Head of caudate nucleus (tissue), 42 donors: ENCODE results near the gene WSCD2.
A peak's percentile ranks its signal among the peaks of the same experiment; 100 is the strongest.

Experiments
- DNase-seq, 42 donors: peaks; one replicate each; pipeline versions ENCODE4 v3.0.0 to v3.0.0-alpha.2; 2020 to 2021; ENCODE audit warnings: mixed read lengths in 7 of 42
- intact Hi-C: fragments of 100-400 bp; cut with DNase I; formaldehyde crosslinking; loops from one replicate; pipeline ENCODE4 v1.15.0; 2022

The WSCD2 gene

DNA sequence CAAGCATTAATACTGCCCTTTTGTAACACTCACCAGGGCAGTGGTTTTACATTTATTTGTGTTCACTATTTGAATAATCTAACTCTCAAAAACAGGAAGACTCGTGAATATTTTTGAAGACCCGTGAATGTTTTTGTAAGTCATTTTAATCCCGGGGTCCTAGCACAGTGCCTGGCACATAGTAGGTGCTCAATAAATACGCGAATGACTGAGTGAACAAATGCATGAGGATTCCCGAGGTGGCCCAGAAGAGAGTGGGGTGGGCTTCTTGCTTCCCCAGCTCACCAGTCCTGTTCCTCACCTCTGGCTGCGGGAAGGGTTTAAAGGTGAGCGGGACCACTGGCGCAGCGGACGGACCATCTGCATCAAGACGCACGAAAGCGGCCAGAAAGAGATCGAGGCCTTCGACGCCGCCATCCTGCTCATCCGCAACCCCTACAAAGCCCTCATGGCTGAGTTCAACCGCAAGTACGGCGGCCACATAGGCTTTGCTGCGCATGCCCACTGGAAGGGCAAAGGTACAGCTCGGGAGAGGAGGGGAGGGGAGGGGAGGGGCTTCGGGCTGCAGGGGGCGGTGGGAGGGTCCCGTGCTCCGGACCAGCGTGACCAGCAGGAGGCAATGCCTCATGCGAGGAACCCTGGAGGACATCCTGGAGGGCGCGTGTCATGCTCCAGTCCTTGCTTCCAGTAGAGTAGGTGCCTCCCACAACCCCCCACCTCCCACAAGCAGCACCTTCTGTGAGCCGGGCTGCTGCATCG is 111.1 kb downstream of the WSCD2 start:
- peak in 1 of 42 donors; percentile 27 for DNase-seq
- intact Hi-C loops, result loop anchor here (10.0 kb wide), 1 partner anchor 215 kb away; no protein-coding TSS in a partner anchor

DNA sequence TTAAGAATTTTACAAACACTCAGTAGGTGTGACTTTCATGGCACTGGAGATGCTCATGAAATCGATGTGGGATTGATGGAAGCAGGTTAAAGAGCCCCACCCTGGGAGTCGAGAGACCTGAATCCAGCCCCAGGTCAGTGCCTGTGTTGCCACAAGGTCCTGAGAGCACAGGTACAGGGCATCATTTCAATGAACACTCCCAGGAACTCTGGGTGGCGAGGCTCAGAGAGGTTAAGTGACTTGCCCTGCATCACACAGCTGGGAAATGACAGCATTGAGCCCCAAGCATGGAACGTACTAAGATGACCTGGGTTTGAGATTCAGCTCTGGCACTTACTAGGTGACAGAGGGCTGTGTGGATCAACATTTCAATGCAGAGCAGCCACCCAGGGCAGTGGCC is 111.8 kb downstream of the WSCD2 start:
- intact Hi-C loops, result loop anchor here (10.0 kb wide), 1 partner anchor 214 kb away; no protein-coding TSS in a partner anchor
- DNase-seq, result peak in 1 of 42 donors; percentile 7

DNA sequence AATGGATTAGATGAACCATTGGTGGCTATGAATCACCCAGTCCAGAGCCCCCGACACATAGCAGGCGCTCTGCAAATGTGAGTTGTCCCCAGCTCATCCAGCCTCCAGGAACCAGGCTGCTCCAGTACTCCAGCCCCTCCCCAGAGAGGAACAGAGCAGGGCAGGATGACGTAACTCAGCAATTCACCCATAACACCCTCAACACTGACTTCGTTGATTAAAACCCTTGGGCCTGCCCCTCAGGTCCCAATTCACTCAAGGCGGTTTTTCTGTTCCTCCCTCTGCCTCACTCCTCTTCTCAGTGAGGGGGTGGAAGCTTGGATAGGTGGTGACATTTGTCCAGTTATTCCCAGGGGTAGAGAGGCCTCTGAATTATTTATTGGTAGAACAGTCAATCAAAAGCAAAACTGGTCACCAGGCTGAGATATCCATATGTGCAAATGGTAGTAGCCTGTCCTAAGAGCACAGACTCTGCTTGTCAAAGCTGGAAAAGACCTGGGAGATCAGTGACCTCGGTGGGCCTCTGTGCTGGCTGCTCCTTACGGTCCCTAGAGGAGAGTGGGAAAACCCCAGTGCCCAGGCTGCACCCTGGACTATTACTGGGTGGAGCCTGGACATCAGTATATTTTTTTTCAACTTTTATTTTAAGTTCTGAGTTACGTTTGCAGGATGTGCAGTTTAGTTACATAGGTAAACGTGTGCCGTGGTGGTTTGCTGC is 113.1 kb downstream of the WSCD2 start:
- DNase-seq, result peak in 18 of 42 donors; percentile 16 to 73 (median 42)
- intact Hi-C loops, result loop anchor here (10.0 kb wide), 1 partner anchor 213 kb away; no protein-coding TSS in a partner anchor

DNA sequence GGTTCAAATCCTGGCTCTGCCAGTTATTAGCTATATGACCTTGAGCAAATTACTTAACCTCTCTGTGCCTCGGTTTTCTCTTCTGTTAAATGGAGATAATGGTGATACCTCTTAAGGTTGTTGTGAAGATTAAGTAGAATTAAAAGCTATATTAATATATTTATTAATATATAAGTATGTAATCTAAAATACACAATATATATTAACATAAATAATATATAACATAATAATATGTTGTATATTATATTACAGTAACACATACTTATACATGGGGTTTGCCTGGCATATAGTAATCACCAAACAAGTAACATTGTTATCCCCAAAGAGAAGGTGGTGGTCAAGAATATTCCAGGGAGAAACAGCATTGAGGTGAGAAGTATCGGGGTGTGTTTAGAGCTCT is 118.0 kb downstream of the WSCD2 start:
- DNase-seq, result no peak
- intact Hi-C loops, result loop anchor here (10.0 kb wide), 1 partner anchor 208 kb away; no protein-coding TSS in a partner anchor

DNA sequence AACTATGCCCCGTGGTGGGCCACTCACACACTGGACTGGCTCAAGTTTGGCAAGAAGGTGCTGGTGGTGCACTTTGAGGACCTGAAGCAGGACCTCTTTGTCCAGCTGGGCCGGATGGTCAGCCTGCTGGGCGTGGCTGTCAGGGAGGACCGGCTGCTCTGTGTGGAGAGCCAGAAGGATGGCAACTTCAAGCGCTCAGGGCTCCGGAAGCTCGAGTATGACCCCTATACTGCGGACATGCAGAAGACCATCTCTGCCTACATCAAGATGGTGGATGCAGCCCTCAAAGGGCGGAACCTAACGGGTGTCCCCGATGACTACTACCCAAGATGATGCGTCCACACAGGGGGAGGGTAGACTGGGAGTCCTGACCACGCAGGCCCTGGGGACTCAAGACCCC is 118.9 kb downstream of the WSCD2 start:
- no peak for DNase-seq
- intact Hi-C loops, result loop anchor here (10.0 kb wide), 1 partner anchor 207 kb away; no protein-coding TSS in a partner anchor

DNA sequence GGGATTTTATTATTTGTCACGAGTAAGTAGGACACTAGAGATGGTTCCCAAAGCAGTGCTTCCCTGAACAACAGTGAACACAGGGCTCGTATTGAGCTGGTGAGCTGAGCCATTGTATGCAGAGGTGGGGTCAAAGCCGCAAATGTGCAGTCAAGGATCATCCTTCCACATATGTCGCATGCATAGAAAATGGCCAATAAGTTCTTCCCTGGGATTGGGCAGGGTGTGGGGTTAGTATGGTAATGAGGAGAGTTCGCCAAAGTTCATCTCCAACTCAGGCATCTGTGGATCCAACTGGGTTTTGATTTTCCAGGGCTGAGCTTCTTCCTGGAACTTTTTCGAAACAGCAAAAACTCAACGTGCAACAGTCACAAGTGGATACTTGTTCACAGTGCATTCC is 123.4 kb downstream of the WSCD2 start:
- intact Hi-C loops, result no loop called here
- DNase-seq, result no peak

DNA sequence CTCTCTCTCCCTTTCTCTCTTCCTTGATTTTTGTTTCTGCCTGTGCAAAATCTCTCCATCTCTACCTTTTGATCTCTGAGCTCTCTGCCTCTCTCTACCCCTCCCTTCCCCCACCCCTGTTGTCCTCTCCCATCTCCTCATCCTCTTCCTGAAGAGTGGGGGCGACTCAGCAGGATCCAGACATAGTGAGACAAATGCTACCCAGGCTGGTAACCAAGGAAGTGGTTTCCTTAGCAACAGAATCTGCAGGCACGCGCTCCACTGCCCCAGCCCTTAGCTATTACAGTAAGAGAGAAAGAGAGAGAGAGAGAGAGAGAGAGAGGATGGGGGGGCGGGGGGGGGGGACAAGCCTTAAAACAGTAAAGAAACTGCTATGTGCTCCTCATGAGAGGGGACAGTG is 124.5 kb downstream of the WSCD2 start:
- peak; percentile 33 to 91 (median 67) for DNase-seq
- intact Hi-C loops, result no loop called here

DNA sequence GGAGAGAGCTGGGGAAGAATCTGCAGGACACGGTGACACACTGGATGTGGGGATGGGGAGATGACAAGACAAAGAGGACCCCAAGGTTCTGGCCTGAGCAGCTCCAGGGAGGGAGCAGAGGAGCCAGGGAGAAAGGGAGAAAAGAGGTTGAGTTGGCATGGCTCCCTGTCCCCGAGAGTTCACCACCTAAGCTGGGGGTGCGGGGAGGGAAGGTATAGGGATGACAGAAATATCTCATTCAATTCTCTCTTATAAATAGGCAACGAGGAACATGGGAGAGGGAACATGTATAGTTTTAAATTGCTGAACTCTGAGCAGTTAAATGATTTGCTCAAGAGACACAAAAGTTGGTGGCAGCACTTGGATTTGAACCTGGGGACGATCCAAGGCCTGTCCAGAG is 124.9 kb downstream of the WSCD2 start:
- DNase-seq, result peak in 22 of 42 donors; percentile 20 to 69 (median 38)
- intact Hi-C loops, result no loop called here

DNA sequence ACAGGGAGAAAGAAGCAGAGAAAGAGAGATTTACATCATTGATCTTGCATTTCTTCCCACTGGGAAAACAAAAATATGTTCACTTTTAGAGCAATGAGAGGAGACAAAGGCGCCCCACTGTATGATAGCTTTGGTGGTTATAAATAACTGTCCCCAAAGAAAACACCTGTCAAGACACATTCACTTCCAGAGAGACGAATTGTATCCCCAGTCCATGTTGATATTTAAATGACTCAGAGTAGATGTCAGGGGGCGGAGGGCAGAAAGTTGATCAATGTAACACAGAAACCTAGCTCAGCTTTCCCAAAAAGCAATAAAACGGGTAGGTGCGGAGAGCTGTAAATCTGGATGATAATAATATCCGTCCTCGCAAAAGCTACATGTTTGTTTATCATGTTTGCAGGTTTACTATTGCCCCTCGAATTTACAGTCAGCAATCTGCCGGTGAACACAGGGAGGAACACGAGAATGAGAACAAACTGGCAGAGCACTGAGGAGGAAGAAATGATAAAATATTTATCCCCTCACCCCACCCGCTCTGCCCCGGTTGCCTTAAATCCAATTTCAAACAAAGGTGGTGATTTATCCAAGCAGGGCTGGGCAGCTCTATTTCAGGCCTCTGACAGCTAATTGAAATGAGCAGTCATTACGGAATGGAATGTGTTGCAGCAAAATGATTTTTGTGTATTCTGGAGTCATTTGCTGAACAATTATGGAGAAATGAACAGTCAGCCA is 125.6 kb downstream of the WSCD2 start:
- intact Hi-C loops, result no loop called here
- DNase-seq, result peak in 1 of 42 donors; percentile 39

DNA sequence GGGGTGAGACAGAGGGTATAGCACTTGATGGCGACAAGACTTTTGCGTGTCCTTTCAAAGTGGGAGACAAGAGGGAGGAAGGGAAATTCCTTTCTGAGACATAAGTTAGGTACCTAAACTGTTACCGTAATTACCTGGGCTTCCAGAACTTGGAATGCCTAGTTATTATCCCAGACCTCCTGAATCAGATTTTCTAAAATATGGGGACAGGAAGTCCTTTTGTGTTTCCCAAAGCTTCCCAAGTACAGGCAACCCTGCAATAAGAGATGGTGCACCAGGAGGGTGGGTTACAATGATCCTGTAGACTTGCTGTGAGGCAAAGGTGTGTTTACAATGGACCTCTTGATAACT is 126.1 kb downstream of the WSCD2 start:
- DNase-seq, result no peak
- intact Hi-C loops, result no loop called here

DNA sequence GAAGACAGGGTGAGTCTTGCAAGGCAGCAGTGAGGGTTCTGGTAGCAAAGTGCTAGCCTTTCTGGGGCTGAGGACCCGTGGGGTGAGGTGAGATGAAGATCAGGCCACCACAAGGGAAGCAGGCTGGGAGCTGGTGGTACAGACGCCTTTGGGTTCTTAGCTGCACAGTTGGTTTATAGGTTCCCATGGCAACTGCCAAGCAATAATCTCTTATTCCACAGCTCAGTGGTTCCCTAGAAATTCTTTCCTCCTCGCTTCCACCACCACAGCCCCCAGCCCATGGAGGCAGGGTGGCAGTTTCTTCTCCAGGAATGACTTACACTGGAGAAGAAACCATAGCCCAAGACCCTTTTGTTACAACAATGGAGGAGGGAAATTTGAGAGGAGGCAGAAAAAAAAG is 127.9 kb downstream of the WSCD2 start:
- intact Hi-C loops, result no loop called here
- DNase-seq, result peak in 9 of 42 donors; percentile 18 to 67 (median 30)

DNA sequence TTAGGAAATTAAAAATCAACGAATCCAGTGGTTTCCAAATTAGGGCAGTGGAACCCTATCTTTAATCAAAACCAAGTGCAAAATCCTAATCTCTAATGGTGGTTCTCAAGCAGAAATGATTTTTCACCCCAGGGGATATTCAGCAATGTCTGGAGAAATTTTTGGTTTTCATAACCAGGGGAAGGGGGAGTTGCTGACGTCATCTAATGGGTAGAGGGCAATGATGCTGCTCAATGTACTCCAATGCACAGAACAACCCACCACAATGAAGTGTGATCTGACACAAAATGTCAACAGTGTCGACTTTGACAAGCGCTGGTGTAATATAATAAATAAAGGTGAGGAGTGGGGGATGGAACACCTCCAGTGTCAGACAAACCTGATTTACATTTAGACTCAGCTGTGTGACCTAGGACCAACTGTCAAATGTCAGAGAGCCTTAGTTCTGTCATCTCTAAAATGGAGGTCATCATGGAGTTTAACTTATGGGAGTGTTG is 128.6 kb downstream of the WSCD2 start:
- DNase-seq, result no peak

DNA sequence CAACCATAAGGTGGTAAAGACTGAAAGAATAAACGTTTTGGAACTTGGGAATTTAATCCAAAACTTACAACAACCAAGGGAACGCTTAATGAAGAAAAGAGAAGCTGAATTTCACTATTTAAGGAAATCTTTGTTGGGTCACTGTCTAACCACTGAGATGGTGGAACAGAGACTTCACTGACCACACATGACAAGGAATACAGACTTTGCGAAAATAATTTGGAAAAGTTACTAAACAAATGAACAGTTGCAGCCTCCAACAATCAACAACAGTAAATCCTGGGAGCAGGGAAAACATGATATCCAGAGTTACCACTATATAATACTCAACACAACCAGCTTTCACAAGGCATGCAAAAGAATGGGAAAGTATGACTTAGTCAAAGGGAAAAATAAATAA is 131.0 kb downstream of the WSCD2 start:
- DNase-seq, result no peak
- intact Hi-C loops, result no loop called here

More for the DNA sequence above, 128.6 kb downstream of the WSCD2 start:
- intact Hi-C loops, result no loop called here

DNA sequence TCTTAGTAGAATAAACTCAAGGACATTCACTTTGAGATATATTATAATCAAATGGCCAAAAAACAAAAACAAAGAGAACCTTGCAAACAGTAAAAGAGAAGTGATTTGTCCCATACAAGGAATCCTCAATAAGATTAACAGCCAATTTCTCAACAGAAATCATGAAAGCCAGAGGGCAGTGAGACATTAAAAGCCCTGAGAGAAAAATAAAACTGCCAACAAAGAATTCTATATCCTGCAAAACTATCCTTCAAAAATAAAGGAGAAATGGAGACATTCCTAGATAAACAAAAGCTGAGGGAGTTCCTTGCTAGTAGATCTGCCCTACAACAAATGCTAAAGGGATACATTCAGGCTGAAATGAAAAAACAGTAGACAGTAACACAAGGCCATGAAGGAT is 131.9 kb downstream of the WSCD2 start:
- no peak for DNase-seq
- intact Hi-C loops, result no loop called here

DNA sequence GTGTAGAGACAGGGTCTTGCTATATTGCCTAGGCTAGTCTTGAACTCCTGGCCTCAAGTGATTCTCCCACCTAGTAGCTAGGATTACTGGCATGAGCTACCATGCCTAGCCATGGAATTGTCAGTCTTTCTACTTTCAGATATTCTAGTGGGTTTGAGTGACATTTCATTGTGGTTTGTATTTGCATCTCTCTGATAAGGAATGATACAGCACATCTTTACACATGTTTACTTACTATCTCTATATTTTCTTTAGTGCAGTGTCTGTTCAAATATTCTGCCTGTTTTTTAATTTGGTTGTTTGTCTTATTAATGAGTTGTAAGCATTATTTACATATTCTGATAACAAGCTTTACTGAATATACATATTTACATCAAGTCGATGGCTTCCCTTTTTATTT is 136.4 kb downstream of the WSCD2 start:
- no peak for DNase-seq
- intact Hi-C loops, result no loop called here

DNA sequence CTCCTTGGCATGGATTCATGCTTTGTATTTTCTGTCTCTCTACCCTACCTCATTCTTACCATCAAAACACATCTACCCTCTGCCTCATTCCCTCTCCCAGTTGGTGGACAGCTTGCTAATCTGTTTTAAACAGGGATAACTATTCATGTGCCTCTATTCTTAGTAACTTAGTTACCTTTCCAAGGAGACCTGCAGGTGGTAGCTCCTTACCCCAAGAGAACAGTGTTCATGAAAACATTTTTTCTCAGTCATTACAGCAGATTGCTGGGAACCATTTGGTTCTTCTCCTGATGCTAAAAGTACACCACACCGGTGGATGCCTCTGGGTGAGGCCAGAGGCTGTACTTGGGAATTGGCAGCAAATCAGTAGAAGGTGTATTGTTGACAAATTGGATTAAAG is 137.0 kb downstream of the WSCD2 start:
- intact Hi-C loops, result no loop called here
- no peak for DNase-seq

DNA sequence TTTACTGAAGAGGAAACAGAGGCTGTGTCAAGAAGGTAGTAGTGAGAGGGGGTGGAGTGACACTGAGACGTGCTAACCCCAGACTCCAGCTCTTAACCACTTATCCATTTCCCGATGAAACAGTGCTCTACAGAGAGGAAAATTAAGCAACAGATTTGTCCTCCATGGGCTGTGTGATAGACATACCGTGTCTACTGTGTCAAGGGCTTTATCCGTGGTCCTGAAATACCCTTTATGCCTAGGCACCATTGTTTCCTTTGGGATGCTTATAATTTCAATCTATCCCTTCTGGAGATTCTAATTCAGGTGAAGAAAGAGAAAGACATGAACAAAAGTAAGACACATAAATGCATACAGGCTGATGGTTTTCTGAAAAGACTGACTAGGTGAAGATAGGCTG is 138.4 kb downstream of the WSCD2 start:
- no peak for DNase-seq
- intact Hi-C loops, result no loop called here

DNA sequence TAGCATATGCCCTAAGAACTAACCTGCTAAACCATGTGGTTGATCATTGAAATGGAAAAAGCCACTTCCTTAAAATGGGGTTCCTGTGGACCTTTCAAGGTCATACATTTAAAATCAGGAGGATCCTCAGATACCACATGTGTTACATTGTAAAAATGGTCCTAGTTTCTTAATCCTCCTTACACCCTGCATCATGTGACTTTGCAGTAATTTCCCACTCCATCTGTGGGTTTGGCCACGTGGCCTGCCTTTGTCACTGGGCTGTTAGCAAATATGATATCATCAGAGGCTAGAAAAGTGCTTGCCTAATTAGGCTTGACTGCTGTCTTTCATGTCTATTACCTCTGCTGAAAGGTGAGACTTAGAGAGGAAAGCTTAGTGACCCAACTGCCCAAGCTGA is 139.3 kb downstream of the WSCD2 start:
- no peak for DNase-seq
- intact Hi-C loops, result no loop called here

DNA sequence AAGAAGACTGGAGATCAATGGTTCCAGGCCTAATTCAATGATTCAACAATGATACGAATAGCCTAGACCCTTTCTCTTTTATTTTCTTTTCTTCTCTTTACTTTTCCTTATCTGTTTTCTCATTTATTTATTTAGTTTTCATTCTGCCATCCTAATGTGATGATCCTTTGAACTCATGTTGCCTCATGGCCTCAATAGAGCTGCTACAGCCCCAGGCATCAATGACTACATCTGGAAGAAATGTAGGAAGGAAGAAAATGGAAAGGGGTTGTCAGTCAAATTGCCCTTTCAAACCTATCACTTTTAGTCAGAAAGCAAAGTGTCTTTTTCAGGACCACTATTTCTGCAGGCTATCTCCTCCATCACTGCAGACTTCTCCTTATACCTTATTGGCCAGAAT is 140.1 kb downstream of the WSCD2 start:
- intact Hi-C loops, result no loop called here
- no peak for DNase-seq
